ENCODE results near the gene PIK3CD. TPM values are rescaled to one million over a fixed set of nuclear protein-coding genes. Genes with fewer than 3 reads are reported as not detected.

PIK3CD gene
- total and polyA plus RNA-seq, 2 experiments from 2014 or later: 1.2 to 1.3 TPM

DNA sequence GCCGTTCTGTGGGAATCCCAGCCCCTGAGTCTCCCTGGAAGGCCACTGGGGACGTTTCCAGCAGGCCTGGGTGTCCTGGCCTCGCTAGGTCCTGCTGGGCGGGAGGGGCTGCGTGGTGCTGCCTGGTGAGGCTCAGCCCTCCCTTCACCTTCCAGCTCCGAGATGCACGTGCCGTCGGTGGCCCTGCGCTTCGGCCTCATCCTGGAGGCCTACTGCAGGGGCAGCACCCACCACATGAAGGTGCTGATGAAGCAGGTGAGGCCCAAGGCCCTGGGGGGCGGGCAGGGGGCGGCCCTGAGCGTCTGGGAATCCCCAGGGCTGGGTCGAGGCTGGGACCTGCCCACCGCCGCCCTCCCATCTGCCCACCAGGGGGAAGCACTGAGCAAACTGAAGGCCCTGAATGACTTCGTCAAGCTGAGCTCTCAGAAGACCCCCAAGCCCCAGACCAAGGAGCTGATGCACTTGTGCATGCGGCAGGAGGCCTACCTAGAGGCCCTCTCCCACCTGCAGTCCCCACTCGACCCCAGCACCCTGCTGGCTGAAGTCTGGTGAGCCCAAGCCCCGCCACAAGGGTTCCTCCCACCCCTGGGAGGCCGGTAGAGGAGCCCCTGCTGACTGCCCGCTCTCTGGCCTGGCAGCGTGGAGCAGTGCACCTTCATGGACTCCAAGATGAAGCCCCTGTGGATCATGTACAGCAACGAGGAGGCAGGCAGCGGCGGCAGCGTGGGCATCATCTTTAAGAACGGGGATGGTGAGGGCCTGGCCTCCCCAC, 70.3 kb downstream of the PIK3CD start:
- Histone ChIP-seq H3K4me1 (ENCODE audit: insufficient read depth) (no peaks in the 10 kb centered on the region), H4K20me1 (ENCODE audit: insufficient read depth, poor library complexity, severe bottlenecking) (no peaks in the 10 kb centered on the region), H3K36me3 (replicated peaks; ENCODE audit: insufficient read depth, low read depth) (no peaks in the 10 kb centered on the region), H3K9me2 (replicated peaks; ENCODE audit: insufficient read depth) (no peaks in the 10 kb centered on the region), H2AFZ (no peak overlapping the region), H3K27me3 (no peaks in the 10 kb centered on the region), H3K4me2 (no peak overlapping the region), H3K9me3 (ENCODE audit: low read depth) (no peaks in the 10 kb centered on the region), H3K79me2 (no peaks in the 10 kb centered on the region), H3K4me3 (no peak overlapping the region), H3K27ac (no peak overlapping the region)
- no peak for TF ChIP-seq EZH2 (IDR thresholded peaks at IDR 0.05; ENCODE audit: borderline replicate concordance)
- TF ChIP-seq, protein P1, sequence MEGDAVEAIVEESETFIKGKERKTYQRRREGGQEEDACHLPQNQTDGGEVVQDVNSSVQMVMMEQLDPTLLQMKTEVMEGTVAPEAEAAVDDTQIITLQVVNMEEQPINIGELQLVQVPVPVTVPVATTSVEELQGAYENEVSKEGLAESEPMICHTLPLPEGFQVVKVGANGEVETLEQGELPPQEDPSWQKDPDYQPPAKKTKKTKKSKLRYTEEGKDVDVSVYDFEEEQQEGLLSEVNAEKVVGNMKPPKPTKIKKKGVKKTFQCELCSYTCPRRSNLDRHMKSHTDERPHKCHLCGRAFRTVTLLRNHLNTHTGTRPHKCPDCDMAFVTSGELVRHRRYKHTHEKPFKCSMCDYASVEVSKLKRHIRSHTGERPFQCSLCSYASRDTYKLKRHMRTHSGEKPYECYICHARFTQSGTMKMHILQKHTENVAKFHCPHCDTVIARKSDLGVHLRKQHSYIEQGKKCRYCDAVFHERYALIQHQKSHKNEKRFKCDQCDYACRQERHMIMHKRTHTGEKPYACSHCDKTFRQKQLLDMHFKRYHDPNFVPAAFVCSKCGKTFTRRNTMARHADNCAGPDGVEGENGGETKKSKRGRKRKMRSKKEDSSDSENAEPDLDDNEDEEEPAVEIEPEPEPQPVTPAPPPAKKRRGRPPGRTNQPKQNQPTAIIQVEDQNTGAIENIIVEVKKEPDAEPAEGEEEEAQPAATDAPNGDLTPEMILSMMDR (IDR thresholded peaks at IDR 0.05; ENCODE audit: poor library complexity): peak; percentile 37
- no peak for TF ChIP-seq EZH2phosphoT487 (IDR thresholded peaks at IDR 0.05; ENCODE audit: low read depth, severe bottlenecking, unreplicated experiment)
- WGBS (ENCODE audit: low lambda C conversion rate, missing lambda C conversion rate): 71% methylated on average over 27 of the region's 29 CpGs
- DNase-seq (ENCODE audit: low spot score): peak; percentile 32

DNA sequence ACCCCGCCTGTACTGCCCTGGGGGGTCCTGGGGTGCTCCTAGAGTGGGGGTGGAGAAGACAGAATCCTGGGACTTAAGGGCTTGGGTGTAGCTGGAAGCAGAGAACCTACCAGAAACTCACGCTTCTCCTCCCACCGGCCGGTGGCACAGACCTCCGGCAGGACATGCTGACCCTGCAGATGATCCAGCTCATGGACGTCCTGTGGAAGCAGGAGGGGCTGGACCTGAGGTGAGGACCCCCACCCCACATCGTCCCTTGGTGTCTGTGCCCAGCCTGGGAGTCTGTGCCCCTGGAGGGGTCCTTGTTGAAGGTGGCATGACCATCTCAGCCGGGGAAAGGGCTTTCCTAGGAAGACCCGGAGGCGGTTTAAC, 70.8 kb downstream of the PIK3CD start:
- H3K4me3 ChIP-seq: no peak overlapping the region
- H3K27me3 ChIP-seq: no peaks in the 10 kb centered on the region
- no peak for DNase-seq (ENCODE audit: low spot score)
- no peak overlapping the region for H2AFZ ChIP-seq
- no peak overlapping the region for H3K27ac ChIP-seq
- no peaks in the 10 kb centered on the region for H3K36me3 ChIP-seq (replicated peaks; ENCODE audit: insufficient read depth, low read depth)
- H3K9me3 ChIP-seq (ENCODE audit: low read depth): no peaks in the 10 kb centered on the region
- H4K20me1 ChIP-seq (ENCODE audit: insufficient read depth, poor library complexity, severe bottlenecking): no peaks in the 10 kb centered on the region
- no peaks in the 10 kb centered on the region for H3K4me1 ChIP-seq (ENCODE audit: insufficient read depth)
- TF ChIP-seq EZH2 (IDR thresholded peaks at IDR 0.05; ENCODE audit: borderline replicate concordance): no peak
- no peak for TF ChIP-seq EZH2phosphoT487 (IDR thresholded peaks at IDR 0.05; ENCODE audit: low read depth, severe bottlenecking, unreplicated experiment)
- 88% methylated on average over 10 of the region's 10 CpGs for WGBS (ENCODE audit: low lambda C conversion rate, missing lambda C conversion rate)
- no peaks in the 10 kb centered on the region for H3K9me2 ChIP-seq (replicated peaks; ENCODE audit: insufficient read depth)
- H3K4me2 ChIP-seq: no peak overlapping the region
- H3K79me2 ChIP-seq: no peaks in the 10 kb centered on the region

- Histone ChIP-seq H3K4me2 (no peak overlapping the region), H3K27me3 (no peaks in the 10 kb centered on the region), H3K4me1 (ENCODE audit: insufficient read depth) (no peaks in the 10 kb centered on the region), H3K36me3 (replicated peaks; ENCODE audit: insufficient read depth, low read depth) (no peaks in the 10 kb centered on the region), H4K20me1 (ENCODE audit: insufficient read depth, poor library complexity, severe bottlenecking) (no peaks in the 10 kb centered on the region), H3K9me2 (replicated peaks; ENCODE audit: insufficient read depth) (no peaks in the 10 kb centered on the region), H3K9me3 (ENCODE audit: low read depth) (no peaks in the 10 kb centered on the region), H3K27ac (no peak overlapping the region), H3K4me3 (no peak overlapping the region), H2AFZ (no peak overlapping the region), H3K79me2 (no peaks in the 10 kb centered on the region)
- TF ChIP-seq EZH2phosphoT487 (IDR thresholded peaks at IDR 0.05; ENCODE audit: low read depth, severe bottlenecking, unreplicated experiment): no peak
- no peak for TF ChIP-seq EZH2 (IDR thresholded peaks at IDR 0.05; ENCODE audit: borderline replicate concordance)
- TF ChIP-seq, protein P1 (IDR thresholded peaks at IDR 0.05; ENCODE audit: poor library complexity): no peak
- DNase-seq (ENCODE audit: low spot score): peak; percentile 2
- 98% methylated on average over 13 of the region's 14 CpGs for WGBS (ENCODE audit: low lambda C conversion rate, missing lambda C conversion rate)
These were observed 71.7 kb downstream of the PIK3CD start for GRCh38 chr1:9723068-9723805.

- Histone ChIP-seq H3K9me2 (replicated peaks; ENCODE audit: insufficient read depth) (no peaks in the 10 kb centered on the region), H3K79me2 (no peaks in the 10 kb centered on the region), H3K9me3 (ENCODE audit: low read depth) (no peaks in the 10 kb centered on the region), H3K27ac (no peak overlapping the region), H4K20me1 (ENCODE audit: insufficient read depth, poor library complexity, severe bottlenecking) (no peaks in the 10 kb centered on the region), H3K36me3 (replicated peaks; ENCODE audit: insufficient read depth, low read depth) (no peaks in the 10 kb centered on the region), H3K27me3 (no peaks in the 10 kb centered on the region), H3K4me1 (ENCODE audit: insufficient read depth) (no peaks in the 10 kb centered on the region), H3K4me2 (no peak overlapping the region), H3K4me3 (no peak overlapping the region), H2AFZ (no peak overlapping the region)
- TF ChIP-seq, protein P1 (IDR thresholded peaks at IDR 0.05; ENCODE audit: poor library complexity): no peak
- TF ChIP-seq EZH2 (IDR thresholded peaks at IDR 0.05; ENCODE audit: borderline replicate concordance): no peak
- no peak for TF ChIP-seq EZH2phosphoT487 (IDR thresholded peaks at IDR 0.05; ENCODE audit: low read depth, severe bottlenecking, unreplicated experiment)
- no peak for DNase-seq (ENCODE audit: low spot score)
- 98% methylated on average over 6 of the region's 6 CpGs for WGBS (ENCODE audit: low lambda C conversion rate, missing lambda C conversion rate)
These were observed 72.4 kb downstream of the PIK3CD start for GRCh38 chr1:9723926-9724325.
